Measurements from ENCODE around the gene LCE3E.

LCE3E gene

DNA sequence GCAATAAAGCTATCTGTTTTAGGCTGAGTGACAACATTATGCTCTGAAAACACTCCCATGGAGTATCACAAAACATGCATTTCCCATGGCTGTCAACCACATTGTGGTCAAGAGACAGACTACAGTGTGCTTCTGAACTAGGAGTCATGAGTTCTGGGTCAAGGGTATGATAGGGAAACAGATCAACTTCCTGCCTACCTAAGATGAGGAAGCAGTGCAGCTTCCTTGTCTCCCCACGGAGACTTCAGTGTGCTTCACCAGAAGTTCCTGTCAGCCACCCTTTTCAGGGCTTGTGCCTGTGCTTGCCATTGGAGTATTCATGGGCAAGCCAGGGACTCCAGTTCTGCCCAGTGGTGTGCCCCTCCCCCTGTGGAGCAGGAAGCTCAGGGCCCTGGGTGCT is 19.9 kb downstream of the LCE3E start:
- TF ChIP-seq POLR2AphosphoS5 (IDR thresholded peaks at IDR 0.05; ENCODE audit: low read depth, low read length), result no peak
- no peak for DNase-seq (ENCODE audit: insufficient read length)
- no peak for FAIRE-seq

GRCh38 chr1:152543820-152544219 is 22.8 kb downstream of the LCE3E start:
- FAIRE-seq, result no peak

GRCh38 chr1:152539901-152540300 is 26.7 kb downstream of the LCE3E start:
- FAIRE-seq (no peak), DNase-seq (ENCODE audit: insufficient read length) (no peak)
- TF ChIP-seq TAF1 (IDR thresholded peaks at IDR 0.05; ENCODE audit: borderline replicate concordance, low read depth, low read length) (no peak), POLR2A (IDR thresholded peaks at IDR 0.05; ENCODE audit: low read depth, low read length) (no peak), POLR2AphosphoS5 (IDR thresholded peaks at IDR 0.05; ENCODE audit: low read depth, low read length) (no peak)

More at GRCh38 chr1:152543820-152544219, 22.8 kb downstream of the LCE3E start:
- no peak for TF ChIP-seq POLR2AphosphoS5 (IDR thresholded peaks at IDR 0.05; ENCODE audit: low read depth, low read length)
- no peak for TF ChIP-seq POLR2A (IDR thresholded peaks at IDR 0.05; ENCODE audit: low read depth, low read length)
- no peak for DNase-seq (ENCODE audit: insufficient read length)

DNA sequence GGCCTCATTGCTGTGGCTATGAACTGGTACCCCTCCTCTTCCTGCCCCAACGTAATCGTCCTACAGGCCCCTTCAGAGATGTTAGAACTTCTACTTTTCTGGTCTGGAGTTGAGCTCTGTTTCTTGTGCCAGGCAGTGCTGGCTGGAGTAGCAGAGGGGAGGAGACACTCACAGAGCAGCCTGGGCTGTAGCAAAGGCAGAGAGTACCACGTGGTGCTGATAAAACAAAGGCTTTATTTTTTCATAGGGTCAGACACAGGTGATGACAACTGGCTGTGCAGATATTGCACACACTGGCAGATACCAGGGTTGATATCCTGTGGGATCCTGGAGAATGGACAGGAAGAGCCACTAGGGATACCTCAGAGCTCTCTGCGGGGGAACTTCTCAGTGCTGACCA is 29.1 kb downstream of the LCE3E start:
- no peak for FAIRE-seq
- DNase-seq (ENCODE audit: insufficient read length), result no peak

GRCh38 chr1:152535774-152536173 is 30.8 kb downstream of the LCE3E start:
- no peak for DNase-seq (ENCODE audit: insufficient read length)
- TF ChIP-seq POLR2A (IDR thresholded peaks at IDR 0.05; ENCODE audit: low read depth, low read length) (no peak), TAF1 (IDR thresholded peaks at IDR 0.05; ENCODE audit: borderline replicate concordance, low read depth, low read length) (no peak), POLR2AphosphoS5 (IDR thresholded peaks at IDR 0.05; ENCODE audit: low read depth, low read length) (no peak)
- FAIRE-seq, result no peak

More for the DNA sequence above, 29.1 kb downstream of the LCE3E start:
- TF ChIP-seq TAF1 (IDR thresholded peaks at IDR 0.05; ENCODE audit: borderline replicate concordance, low read depth, low read length), result no peak
- no peak for TF ChIP-seq POLR2AphosphoS5 (IDR thresholded peaks at IDR 0.05; ENCODE audit: low read depth, low read length)
- no peak for TF ChIP-seq POLR2A (IDR thresholded peaks at IDR 0.05; ENCODE audit: low read depth, low read length)

GRCh38 chr1:152533327-152533938 is 33.1 kb downstream of the LCE3E start:
- DNase-seq (ENCODE audit: insufficient read length) (no peak), FAIRE-seq (peak; percentile 58)
- TF ChIP-seq TAF1 (IDR thresholded peaks at IDR 0.05; ENCODE audit: borderline replicate concordance, low read depth, low read length) (no peak), POLR2A (IDR thresholded peaks at IDR 0.05; ENCODE audit: low read depth, low read length) (no peak), POLR2AphosphoS5 (IDR thresholded peaks at IDR 0.05; ENCODE audit: low read depth, low read length) (no peak)

DNA sequence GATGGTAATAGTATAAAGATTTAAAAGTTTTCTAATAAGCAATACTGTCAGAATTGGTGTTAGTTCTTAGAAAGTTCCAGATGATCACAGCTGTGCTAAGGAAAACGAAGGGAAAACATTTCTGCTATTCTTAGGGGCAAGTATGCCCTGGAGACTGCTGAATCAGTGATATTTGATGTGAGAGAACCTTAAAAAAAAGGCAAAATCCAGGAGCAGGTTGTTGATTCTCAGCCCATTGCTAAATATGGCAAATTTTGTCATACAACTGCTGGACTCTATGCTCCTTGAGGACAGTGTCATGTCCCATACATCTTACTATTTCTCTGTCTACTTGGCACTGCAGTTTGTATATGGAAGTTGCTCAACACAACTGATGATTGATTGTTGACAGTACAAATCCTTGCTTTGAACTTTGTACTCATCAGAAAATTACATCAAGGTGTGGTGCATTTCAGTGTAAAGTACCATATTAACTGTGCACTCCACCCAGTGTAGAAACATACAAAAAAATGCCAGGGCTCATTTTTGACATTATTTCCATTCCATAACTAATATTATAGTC is 41.4 kb downstream of the LCE3E start:
- FAIRE-seq (peak; percentile 17), DNase-seq (ENCODE audit: insufficient read length) (no peak)
- TF ChIP-seq POLR2AphosphoS5 (IDR thresholded peaks at IDR 0.05; ENCODE audit: low read depth, low read length), result no peak
- no peak for TF ChIP-seq TAF1 (IDR thresholded peaks at IDR 0.05; ENCODE audit: borderline replicate concordance, low read depth, low read length)
- TF ChIP-seq POLR2A (IDR thresholded peaks at IDR 0.05; ENCODE audit: low read depth, low read length), result no peak

- TF ChIP-seq POLR2AphosphoS5 (IDR thresholded peaks at IDR 0.05; ENCODE audit: low read depth, low read length) (no peak), TAF1 (IDR thresholded peaks at IDR 0.05; ENCODE audit: borderline replicate concordance, low read depth, low read length) (no peak), POLR2A (IDR thresholded peaks at IDR 0.05; ENCODE audit: low read depth, low read length) (no peak)
- no peak for DNase-seq (ENCODE audit: insufficient read length)
- no peak for FAIRE-seq
Measured at GRCh38 chr1:152520561-152521090, 46.0 kb downstream of the LCE3E start.

DNA sequence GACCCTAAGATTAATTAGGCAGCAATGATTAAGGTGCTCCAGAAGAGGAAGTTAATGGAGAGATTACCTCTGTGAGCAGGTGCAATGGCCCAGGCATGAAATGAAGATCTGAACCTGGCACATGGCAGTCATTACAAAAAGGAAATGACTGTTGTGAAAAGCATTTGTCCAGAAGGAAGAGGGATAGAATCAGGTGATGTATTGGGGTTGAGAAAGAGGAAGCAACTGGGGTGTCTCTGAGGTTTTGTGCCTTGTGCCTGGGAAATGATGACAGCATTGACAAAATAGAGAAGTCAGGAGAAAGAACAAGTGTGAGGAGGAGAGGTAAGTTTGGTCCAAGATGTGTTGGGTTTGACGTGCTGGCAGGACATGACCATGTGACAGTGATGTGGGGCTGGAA is 46.7 kb downstream of the LCE3E start:
- FAIRE-seq (no peak), DNase-seq (ENCODE audit: insufficient read length) (no peak)
- TF ChIP-seq POLR2A (IDR thresholded peaks at IDR 0.05; ENCODE audit: low read depth, low read length), result no peak
- TF ChIP-seq POLR2AphosphoS5 (IDR thresholded peaks at IDR 0.05; ENCODE audit: low read depth, low read length), result no peak
- no peak for TF ChIP-seq TAF1 (IDR thresholded peaks at IDR 0.05; ENCODE audit: borderline replicate concordance, low read depth, low read length)

GRCh38 chr1:152517237-152517811 is 49.3 kb downstream of the LCE3E start:
- DNase-seq (ENCODE audit: insufficient read length), result no peak
- no peak for TF ChIP-seq TAF1 (IDR thresholded peaks at IDR 0.05; ENCODE audit: borderline replicate concordance, low read depth, low read length)
- TF ChIP-seq POLR2A (IDR thresholded peaks at IDR 0.05; ENCODE audit: low read depth, low read length), result no peak
- no peak for TF ChIP-seq POLR2AphosphoS5 (IDR thresholded peaks at IDR 0.05; ENCODE audit: low read depth, low read length)
- FAIRE-seq, result no peak

DNA sequence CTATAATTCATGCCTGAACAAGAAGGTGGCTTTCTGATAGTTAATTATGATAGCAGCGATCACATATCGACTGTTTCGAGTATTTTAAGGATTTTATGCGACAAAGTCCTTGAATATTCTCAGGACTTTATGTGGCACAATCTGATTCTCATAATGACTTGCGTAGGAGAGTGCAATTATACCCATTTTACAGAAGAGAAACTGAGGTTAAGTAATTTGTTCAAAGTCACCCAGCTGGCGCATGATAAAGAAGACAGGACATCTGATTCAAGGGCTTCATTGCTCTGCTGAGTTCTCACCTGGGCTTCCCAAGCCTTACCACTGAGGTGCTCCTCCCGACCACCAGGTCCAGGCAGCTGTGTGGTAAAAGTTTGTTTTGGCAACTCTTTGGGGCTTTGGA is 50.5 kb downstream of the LCE3E start:
- FAIRE-seq (no peak), DNase-seq (ENCODE audit: insufficient read length) (no peak)
- TF ChIP-seq POLR2A (IDR thresholded peaks at IDR 0.05; ENCODE audit: low read depth, low read length) (no peak), TAF1 (IDR thresholded peaks at IDR 0.05; ENCODE audit: borderline replicate concordance, low read depth, low read length) (no peak), POLR2AphosphoS5 (IDR thresholded peaks at IDR 0.05; ENCODE audit: low read depth, low read length) (no peak)

Measured in GM12892 (cell line).